Neural cell (in vitro differentiated cells): Measurements from ENCODE around the gene DNAJC8. TPM values are rescaled to one million over a fixed set of nuclear protein-coding genes. Genes with fewer than 3 reads are reported as not detected.

ENCODE experiments used
- H2AFZ ChIP-seq: fragments of 200-600, 300-800 bp; sonication (generic), shearing (Covaris generic); 2 replicates; pipeline ENCODE4 v1.6.0; 2014; ENCODE audit warnings: low read depth, mild to moderate bottlenecking, antibody characterized with exemption, low read length, moderate library complexity
- H3F3A ChIP-seq: fragments of 200-600 bp; shearing (Covaris generic); 2 replicates; pipeline ENCODE4 v1.6.1; 2016; ENCODE audit warnings: mild to moderate bottlenecking, moderate library complexity, mixed read lengths, antibody characterized with exemption, low read length; ENCODE audit not compliant: insufficient read depth, poor library complexity, severe bottlenecking
- H3K27ac ChIP-seq: fragments of 200-600, 300-800 bp; sonication (generic), shearing (Covaris generic); 2 replicates; pipeline ENCODE4 v1.5.1; 2014; ENCODE audit warnings: mild to moderate bottlenecking, low read length, moderate library complexity
- H3K27me3 ChIP-seq: fragments of 300-800, 200-600 bp; sonication (generic), shearing (Covaris generic); 2 replicates; pipeline ENCODE4 v1.6.0; 2014; ENCODE audit warnings: mild to moderate bottlenecking, low read depth, low read length, moderate library complexity; ENCODE audit not compliant: insufficient read depth
- H3K36me3 ChIP-seq: fragments of 300-800, 200-600 bp; sonication (generic), shearing (Covaris generic); 2 replicates; pipeline ENCODE4 v1.5.1; 2014; ENCODE audit warnings: mild to moderate bottlenecking, antibody characterized with exemption, low read length, moderate library complexity; ENCODE audit not compliant: insufficient read depth
- H3K4me2 ChIP-seq: fragments of 300-800, 200-600 bp; sonication (generic), shearing (Covaris generic); 2 replicates; pipeline ENCODE4 v1.6.0; 2014; ENCODE audit warnings: mild to moderate bottlenecking, low read length
- H3K4me3 ChIP-seq: fragments of 300-800, 200-600 bp; sonication (generic), shearing (Covaris generic); 2 replicates; pipeline ENCODE4 v1.5.1; 2014; ENCODE audit warnings: mild to moderate bottlenecking, low read length, moderate library complexity
- H3K79me2 ChIP-seq: fragments of 200-600 bp; shearing (Covaris generic); replicated peaks from 2 replicates; pipeline ENCODE4 v1.6.0; 2014; ENCODE audit warnings: mild to moderate bottlenecking, low read length, moderate library complexity; ENCODE audit not compliant: insufficient read depth
- H3K9ac ChIP-seq: fragments of 300-800, 200-600 bp; sonication (generic), shearing (Covaris generic); 2 replicates; pipeline ENCODE4 v1.6.1; 2016; ENCODE audit warnings: mild to moderate bottlenecking, low read length, mixed read lengths
- H3K9me2 ChIP-seq: fragments of 200-600 bp; shearing (Covaris generic); 2 replicates; pipeline ENCODE4 v1.6.1; 2016; ENCODE audit warnings: mild to moderate bottlenecking, low read length, mixed read lengths; ENCODE audit not compliant: insufficient read depth
- H3K9me3 ChIP-seq: fragments of 200-600, 300-800 bp; sonication (generic), shearing (Covaris generic); 2 replicates; pipeline ENCODE4 v1.6.1; 2016; ENCODE audit warnings: mild to moderate bottlenecking, mixed run types, low read length, moderate library complexity, mixed read lengths
- H4K20me1 ChIP-seq: fragments of 200-600 bp; shearing (Covaris generic); 2 replicates; pipeline ENCODE4 v1.6.1; 2016; ENCODE audit warnings: mild to moderate bottlenecking, mixed run types; ENCODE audit not compliant: insufficient read depth
- EP300 ChIP-seq: fragments of 450-650 bp; conservative IDR thresholded peaks from 2 replicates; pipeline ENCODE4 v1.6.1; 2014; ENCODE audit warnings: antibody characterized with exemption, mild to moderate bottlenecking, moderate library complexity; ENCODE audit not compliant: poor library complexity, severe bottlenecking
- EZH2 ChIP-seq: fragments of 200-600, 300-800 bp; shearing (Covaris generic), sonication (generic); IDR thresholded peaks from 2 replicates; pipeline ENCODE4 v1.6.1; 2014; ENCODE audit warnings: antibody characterized with exemption, low read length, borderline replicate concordance, mild to moderate bottlenecking; ENCODE audit not compliant: insufficient read depth, poor library complexity, severe bottlenecking
- MXI1 ChIP-seq: fragments of 450-650 bp; conservative IDR thresholded peaks from 2 replicates; pipeline ENCODE4 v1.6.1; 2014; ENCODE audit warnings: antibody characterized with exemption, mild to moderate bottlenecking; ENCODE audit not compliant: poor library complexity, severe bottlenecking
- POLR2AphosphoS5 ChIP-seq: IDR thresholded peaks from 2 replicates; pipeline ENCODE4 v1.6.1; 2012
- RAD21 ChIP-seq: fragments of 450-650 bp; conservative IDR thresholded peaks from 2 replicates; pipeline ENCODE4 v1.6.1; 2014; ENCODE audit warnings: antibody characterized with exemption, mild to moderate bottlenecking, moderate library complexity
- REST ChIP-seq: IDR thresholded peaks from 2 replicates; pipeline ENCODE4 v1.6.1; 2012; ENCODE audit warnings: borderline replicate concordance
- SMC3 ChIP-seq: fragments of 450-650 bp; conservative IDR thresholded peaks from 2 replicates; pipeline ENCODE4 v1.6.1; 2014; ENCODE audit warnings: antibody characterized with exemption, mild to moderate bottlenecking, moderate library complexity; ENCODE audit not compliant: poor library complexity
- TAF1 ChIP-seq: IDR thresholded peaks from 2 replicates; pipeline ENCODE4 v1.6.1; 2012; ENCODE audit warnings: low read depth
- polyA plus RNA-seq: library from polyadenylated mRNA; depleted of rRNA; stranded (reverse); fragments of >200 nt; gene quantifications from 2 replicates; pipeline ENCODE4 v1.2.3, GENCODE V29; 2014
- TF ChIP-seq, protein P1 (sequence below): fragments of 450-650 bp; IDR thresholded peaks from 2 replicates; pipeline ENCODE4 v1.5.1; 2014; ENCODE audit warnings: antibody characterized with exemption, mild to moderate bottlenecking, moderate library complexity; ENCODE audit not compliant: poor library complexity, severe bottlenecking

Gene DNAJC8
- polyA plus RNA-seq, 1 donor from 2014 or later: 184 TPM

- Histone ChIP-seq H3K4me3 (no peak overlapping the region), H3F3A (no peaks in the 10 kb centered on the region), H3K9me3 (no peaks in the 10 kb centered on the region), H3K4me2 (no peak overlapping the region), H4K20me1 (no peaks in the 10 kb centered on the region), H3K9me2 (no peaks in the 10 kb centered on the region), H2AFZ (no peak overlapping the region), H3K79me2 (no peaks in the 10 kb centered on the region), H3K27ac (no peak overlapping the region), H3K27me3 (no peaks in the 10 kb centered on the region), H3K36me3 (no peaks in the 10 kb centered on the region), H3K9ac (no peak overlapping the region)
- no peak for TF ChIP-seq REST
- no peak for TF ChIP-seq POLR2AphosphoS5
- no peak for TF ChIP-seq SMC3
- no peak for TF ChIP-seq TAF1
- TF ChIP-seq RAD21: no peak
- TF ChIP-seq EZH2: no peak
- TF ChIP-seq MXI1: no peak
- TF ChIP-seq, protein P1, sequence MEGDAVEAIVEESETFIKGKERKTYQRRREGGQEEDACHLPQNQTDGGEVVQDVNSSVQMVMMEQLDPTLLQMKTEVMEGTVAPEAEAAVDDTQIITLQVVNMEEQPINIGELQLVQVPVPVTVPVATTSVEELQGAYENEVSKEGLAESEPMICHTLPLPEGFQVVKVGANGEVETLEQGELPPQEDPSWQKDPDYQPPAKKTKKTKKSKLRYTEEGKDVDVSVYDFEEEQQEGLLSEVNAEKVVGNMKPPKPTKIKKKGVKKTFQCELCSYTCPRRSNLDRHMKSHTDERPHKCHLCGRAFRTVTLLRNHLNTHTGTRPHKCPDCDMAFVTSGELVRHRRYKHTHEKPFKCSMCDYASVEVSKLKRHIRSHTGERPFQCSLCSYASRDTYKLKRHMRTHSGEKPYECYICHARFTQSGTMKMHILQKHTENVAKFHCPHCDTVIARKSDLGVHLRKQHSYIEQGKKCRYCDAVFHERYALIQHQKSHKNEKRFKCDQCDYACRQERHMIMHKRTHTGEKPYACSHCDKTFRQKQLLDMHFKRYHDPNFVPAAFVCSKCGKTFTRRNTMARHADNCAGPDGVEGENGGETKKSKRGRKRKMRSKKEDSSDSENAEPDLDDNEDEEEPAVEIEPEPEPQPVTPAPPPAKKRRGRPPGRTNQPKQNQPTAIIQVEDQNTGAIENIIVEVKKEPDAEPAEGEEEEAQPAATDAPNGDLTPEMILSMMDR: no peak
- TF ChIP-seq EP300: no peak
Measured at GRCh38 chr1:28280977-28281381, 48.1 kb upstream of the DNAJC8 start.

GRCh38 chr1:28280501-28280900 is 47.7 kb upstream of the DNAJC8 start:
- no peaks in the 10 kb centered on the region for H3K36me3 ChIP-seq
- H3K27ac ChIP-seq: no peak overlapping the region
- H3K9me3 ChIP-seq: no peaks in the 10 kb centered on the region
- H3K9me2 ChIP-seq: no peaks in the 10 kb centered on the region
- H3K4me2 ChIP-seq: no peak overlapping the region
- H3K4me3 ChIP-seq: no peak overlapping the region
- H3F3A ChIP-seq: no peaks in the 10 kb centered on the region
- no peaks in the 10 kb centered on the region for H3K27me3 ChIP-seq
- H3K79me2 ChIP-seq: no peaks in the 10 kb centered on the region
- H3K9ac ChIP-seq: no peak overlapping the region
- TF ChIP-seq SMC3: no peak
- no peak for TF ChIP-seq EP300
- TF ChIP-seq POLR2AphosphoS5: no peak
- no peak for TF ChIP-seq RAD21
- no peak for TF ChIP-seq TAF1
- no peak for TF ChIP-seq EZH2
- TF ChIP-seq MXI1: no peak
- TF ChIP-seq, protein P1: no peak
- no peak for TF ChIP-seq REST
- no peak overlapping the region for H2AFZ ChIP-seq
- no peaks in the 10 kb centered on the region for H4K20me1 ChIP-seq
